ENCODE results near the gene NTN1.

- no peak for TF ChIP-seq CTCF (IDR thresholded peaks at IDR 0.05)
- TF ChIP-seq TCF7L2 (IDR thresholded peaks at IDR 0.05; ENCODE audit: low read depth, low read length), result no peak
Observed at GRCh38 chr17:9116861-9117568, 95.7 kb downstream of the NTN1 start.
